NCI-H774 (cell line): ENCODE data around the gene RNFT1.
A peak's percentile ranks its signal among the peaks of the same experiment; 100 is the strongest.
"Not testable (repeated sequence)": the region's sequence is repeated elsewhere in the genome, so short reads cannot be mapped to it uniquely, and the experiment has no call there.

ENCODE experiments used
- DNase-seq: peaks from one replicate; lab custom pipeline; 2025; lab: John Stamatoyannopoulos, UW

Gene RNFT1

GRCh38 chr17:59920637-59921036 lies 43.9 kb downstream of the RNFT1 start:
- DNase-seq = not testable (repeated sequence)

GRCh38 chr17:59916446-59916845 lies 48.1 kb downstream of the RNFT1 start:
- no peak for DNase-seq

- peak; percentile 16 for DNase-seq
Measured at GRCh38 chr17:59914274-59914854, 50.2 kb downstream of the RNFT1 start.

GRCh38 chr17:59907467-59907866 lies 57.1 kb downstream of the RNFT1 start:
- DNase-seq = no peak

- DNase-seq = no peak
Measured at GRCh38 chr17:59903455-59903854, 61.1 kb downstream of the RNFT1 start.
